Endothelial cell (in vitro differentiated cells): ENCODE measurements around the gene NEBL. TPM values are rescaled to one million over a fixed set of nuclear protein-coding genes. Genes with fewer than 3 reads are reported as not detected.
"Not testable (repeated sequence)": the region's sequence is repeated elsewhere in the genome, so short reads cannot be mapped to it uniquely, and the experiment has no call there.

Experiments
- DNase-seq: peaks from one replicate; pipeline ENCODE4 v3.0.0; 2021; ENCODE audit warnings: low spot score
- H3K27ac Mint-ChIP-seq: one replicate; pipeline ENCODE4 v1.8.0; 2021; ENCODE audit warnings: mixed read lengths, inconsistent platforms; ENCODE audit not compliant: unreplicated experiment
- H3K27me3 Mint-ChIP-seq: one replicate; pipeline ENCODE4 v1.8.0; 2021; ENCODE audit warnings: mild to moderate bottlenecking, moderate library complexity, mixed read lengths, inconsistent platforms; ENCODE audit not compliant: unreplicated experiment
- H3K36me3 Mint-ChIP-seq: one replicate; pipeline ENCODE4 v1.8.0; 2021; ENCODE audit warnings: mild to moderate bottlenecking, low read depth, mixed read lengths, inconsistent platforms; ENCODE audit not compliant: unreplicated experiment
- H3K4me1 Mint-ChIP-seq: one replicate; pipeline ENCODE4 v1.8.0; 2021; ENCODE audit warnings: mild to moderate bottlenecking, mixed read lengths, inconsistent platforms; ENCODE audit not compliant: unreplicated experiment
- H3K4me3 Mint-ChIP-seq: one replicate; pipeline ENCODE4 v1.8.0; 2021; ENCODE audit warnings: mild to moderate bottlenecking, mixed read lengths, inconsistent platforms; ENCODE audit not compliant: unreplicated experiment
- H3K9me3 Mint-ChIP-seq: one replicate; pipeline ENCODE4 v1.8.0; 2021; ENCODE audit warnings: mixed read lengths, inconsistent platforms; ENCODE audit not compliant: unreplicated experiment
- long read RNA-seq: library from polyadenylated mRNA; unstranded; transcript quantifications from one replicate; pipeline ENCODE4 v2.0.0, GENCODE V29; 2020; ENCODE audit not compliant: unreplicated experiment
- total RNA-seq: library from RNA; stranded (reverse); fragmentation: NEBNext Ultra II Directional; extraction: Animal tissue kit (Norgen Biotek cat#: 25700); gene quantifications from one replicate; pipeline ENCODE4 v1.2.1, GENCODE V29; 2021; ENCODE audit not compliant: unreplicated experiment
- TF ChIP-seq, protein P1 (sequence below): fragments of 200-600 bp; sonication (generic); IDR thresholded peaks from one replicate; pipeline ENCODE4 v1.5.0; 2021; ENCODE audit warnings: antibody characterized with exemption; ENCODE audit not compliant: unreplicated experiment

Gene NEBL, protein sequence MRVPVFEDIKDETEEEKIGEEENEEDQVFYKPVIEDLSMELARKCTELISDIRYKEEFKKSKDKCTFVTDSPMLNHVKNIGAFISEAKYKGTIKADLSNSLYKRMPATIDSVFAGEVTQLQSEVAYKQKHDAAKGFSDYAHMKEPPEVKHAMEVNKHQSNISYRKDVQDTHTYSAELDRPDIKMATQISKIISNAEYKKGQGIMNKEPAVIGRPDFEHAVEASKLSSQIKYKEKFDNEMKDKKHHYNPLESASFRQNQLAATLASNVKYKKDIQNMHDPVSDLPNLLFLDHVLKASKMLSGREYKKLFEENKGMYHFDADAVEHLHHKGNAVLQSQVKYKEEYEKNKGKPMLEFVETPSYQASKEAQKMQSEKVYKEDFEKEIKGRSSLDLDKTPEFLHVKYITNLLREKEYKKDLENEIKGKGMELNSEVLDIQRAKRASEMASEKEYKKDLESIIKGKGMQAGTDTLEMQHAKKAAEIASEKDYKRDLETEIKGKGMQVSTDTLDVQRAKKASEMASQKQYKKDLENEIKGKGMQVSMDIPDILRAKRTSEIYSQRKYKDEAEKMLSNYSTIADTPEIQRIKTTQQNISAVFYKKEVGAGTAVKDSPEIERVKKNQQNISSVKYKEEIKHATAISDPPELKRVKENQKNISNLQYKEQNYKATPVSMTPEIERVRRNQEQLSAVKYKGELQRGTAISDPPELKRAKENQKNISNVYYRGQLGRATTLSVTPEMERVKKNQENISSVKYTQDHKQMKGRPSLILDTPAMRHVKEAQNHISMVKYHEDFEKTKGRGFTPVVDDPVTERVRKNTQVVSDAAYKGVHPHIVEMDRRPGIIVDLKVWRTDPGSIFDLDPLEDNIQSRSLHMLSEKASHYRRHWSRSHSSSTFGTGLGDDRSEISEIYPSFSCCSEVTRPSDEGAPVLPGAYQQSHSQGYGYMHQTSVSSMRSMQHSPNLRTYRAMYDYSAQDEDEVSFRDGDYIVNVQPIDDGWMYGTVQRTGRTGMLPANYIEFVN
- total RNA-seq, result 1.7 TPM
- long read RNA-seq, result 0 reads

DNA sequence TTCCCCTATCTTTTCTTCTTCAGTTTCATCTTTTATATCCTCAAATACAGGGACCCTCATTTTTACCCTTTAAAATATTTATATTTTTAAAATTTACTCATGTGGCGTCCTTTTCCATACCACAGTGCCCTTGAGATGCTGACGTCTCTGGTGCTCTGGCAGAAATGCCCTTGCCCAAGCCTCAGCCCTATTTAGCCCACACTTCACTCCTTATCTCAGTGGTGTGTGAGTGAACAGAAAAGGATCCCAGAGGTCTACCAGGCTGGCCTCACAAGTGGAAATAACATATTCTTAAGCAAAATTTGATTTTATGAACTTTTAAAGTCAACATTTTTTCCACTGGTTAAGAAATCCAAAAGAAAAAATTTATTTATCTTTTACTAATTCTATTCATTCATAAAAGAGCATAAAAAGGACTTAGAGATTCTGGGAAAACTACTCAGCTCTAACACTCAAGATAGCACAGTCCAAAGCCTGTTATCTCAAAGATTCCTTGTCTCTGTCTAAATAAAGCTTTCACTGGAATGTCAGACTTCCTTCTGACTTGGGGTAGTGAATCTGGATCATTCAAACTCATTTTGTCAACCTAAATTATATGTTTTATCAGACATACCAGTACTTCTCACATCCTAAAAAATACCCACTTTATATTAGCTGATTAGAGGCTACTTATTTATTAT, at the start of gene NEBL:
Gene NEBL (minus strand): TSS at position 166 of the 680 bp plus-strand sequence. CDS start 106 bp downstream, at position 60.
- no peaks in the 10 kb centered on the region for H3K27me3 Mint-ChIP-seq
- DNase-seq, result no peak
- no peaks in the 10 kb centered on the region for H3K9me3 Mint-ChIP-seq
- no peak within 1 kb of the TSS for H3K4me3 Mint-ChIP-seq
- peaks cover 5% of the 10 kb centered on the region for H3K4me1 Mint-ChIP-seq
- no peak within 1 kb of the TSS for H3K27ac Mint-ChIP-seq
- H3K36me3 Mint-ChIP-seq, result no peaks in the 10 kb centered on the region
- TF ChIP-seq, protein P1, sequence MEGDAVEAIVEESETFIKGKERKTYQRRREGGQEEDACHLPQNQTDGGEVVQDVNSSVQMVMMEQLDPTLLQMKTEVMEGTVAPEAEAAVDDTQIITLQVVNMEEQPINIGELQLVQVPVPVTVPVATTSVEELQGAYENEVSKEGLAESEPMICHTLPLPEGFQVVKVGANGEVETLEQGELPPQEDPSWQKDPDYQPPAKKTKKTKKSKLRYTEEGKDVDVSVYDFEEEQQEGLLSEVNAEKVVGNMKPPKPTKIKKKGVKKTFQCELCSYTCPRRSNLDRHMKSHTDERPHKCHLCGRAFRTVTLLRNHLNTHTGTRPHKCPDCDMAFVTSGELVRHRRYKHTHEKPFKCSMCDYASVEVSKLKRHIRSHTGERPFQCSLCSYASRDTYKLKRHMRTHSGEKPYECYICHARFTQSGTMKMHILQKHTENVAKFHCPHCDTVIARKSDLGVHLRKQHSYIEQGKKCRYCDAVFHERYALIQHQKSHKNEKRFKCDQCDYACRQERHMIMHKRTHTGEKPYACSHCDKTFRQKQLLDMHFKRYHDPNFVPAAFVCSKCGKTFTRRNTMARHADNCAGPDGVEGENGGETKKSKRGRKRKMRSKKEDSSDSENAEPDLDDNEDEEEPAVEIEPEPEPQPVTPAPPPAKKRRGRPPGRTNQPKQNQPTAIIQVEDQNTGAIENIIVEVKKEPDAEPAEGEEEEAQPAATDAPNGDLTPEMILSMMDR, result no peak

DNA sequence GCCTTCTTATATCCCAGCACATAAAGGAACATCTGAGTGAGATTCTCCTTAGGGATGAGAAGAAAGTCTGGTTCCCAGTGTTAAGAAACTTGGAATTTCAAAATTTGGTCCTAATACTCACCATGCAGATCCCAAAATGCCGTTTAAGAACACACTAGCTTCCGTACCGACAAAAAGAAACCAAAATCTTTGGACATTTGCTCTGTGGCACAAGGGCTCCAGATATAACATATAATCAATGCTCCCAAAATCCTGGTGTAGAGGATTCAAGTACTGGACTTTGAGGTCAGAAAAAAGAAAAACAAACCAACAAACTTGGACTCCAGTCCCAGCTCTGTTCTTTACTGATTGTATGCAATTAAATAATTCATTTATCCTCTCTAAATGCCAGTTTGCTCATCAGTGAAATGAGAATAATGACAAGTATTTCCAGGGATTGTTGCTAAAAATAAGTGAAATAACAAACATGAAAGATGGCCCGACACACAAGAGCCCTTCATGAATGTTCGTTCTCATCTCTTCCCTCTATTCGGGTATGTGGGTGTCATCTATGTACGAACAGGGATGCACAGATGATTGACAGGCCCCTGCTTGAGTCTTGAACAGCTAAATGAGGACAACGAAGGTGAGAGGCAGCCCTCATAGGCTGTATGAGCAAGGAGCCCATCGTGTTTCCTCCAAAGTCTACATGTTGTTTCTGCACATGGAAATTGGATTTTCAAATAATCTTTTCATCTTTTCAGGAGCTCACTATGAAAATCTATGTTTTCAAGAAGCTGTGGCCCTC, 48.6 kb upstream of the NEBL start:
- DNase-seq, result no peak
- Mint-ChIP-seq H3K27ac (no peak overlapping the region), H3K4me1 (no peaks in the 10 kb centered on the region), H3K4me3 (no peak overlapping the region), H3K27me3 (no peaks in the 10 kb centered on the region), H3K9me3 (no peaks in the 10 kb centered on the region), H3K36me3 (no peaks in the 10 kb centered on the region)
- TF ChIP-seq, protein P1, result no peak

GRCh38 chr10:20944789-20945502, 47.8 kb upstream of the NEBL start:
- TF ChIP-seq, protein P1, result no peak
- Mint-ChIP-seq H3K4me3 (no peak overlapping the region), H3K27me3 (no peaks in the 10 kb centered on the region), H3K4me1 (no peaks in the 10 kb centered on the region), H3K36me3 (no peaks in the 10 kb centered on the region), H3K27ac (no peak overlapping the region), H3K9me3 (no peaks in the 10 kb centered on the region)
- no peak for DNase-seq

DNA sequence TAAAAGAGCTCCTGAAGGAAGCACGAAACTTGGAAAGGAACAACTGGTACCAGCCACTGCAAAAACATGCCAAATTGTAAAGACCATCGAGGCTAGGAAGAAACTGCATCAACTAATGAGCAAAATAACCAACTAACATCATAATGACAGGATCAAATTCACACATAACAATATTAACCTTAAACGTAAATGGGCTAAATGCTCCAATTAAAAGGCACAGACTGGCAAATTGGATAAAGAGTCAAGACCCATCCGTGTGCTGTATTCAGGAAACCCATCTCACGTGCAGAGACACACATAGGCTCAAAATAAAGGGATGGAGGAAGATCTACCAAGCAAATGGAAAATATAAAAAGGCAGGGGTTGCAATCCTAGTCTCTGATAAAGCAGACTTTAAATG, 42.3 kb upstream of the NEBL start:
- H3K4me1 Mint-ChIP-seq, H3K27ac Mint-ChIP-seq, DNase-seq, H3K36me3 Mint-ChIP-seq, H3K9me3 Mint-ChIP-seq, H3K27me3 Mint-ChIP-seq, H3K4me3 Mint-ChIP-seq: not testable (repeated sequence)
